ENCODE measurements around the gene CDC37L1. TPM values are rescaled to one million over a fixed set of nuclear protein-coding genes. Genes with fewer than 3 reads are reported as not detected.

CDC37L1 gene
- total and polyA plus RNA-seq, 9 of the 15 experiments (the other 6 are each of a cell fraction or from before 2014, with no cell fraction given), result 1.5 to 7.9 (median 6.0) TPM

DNA sequence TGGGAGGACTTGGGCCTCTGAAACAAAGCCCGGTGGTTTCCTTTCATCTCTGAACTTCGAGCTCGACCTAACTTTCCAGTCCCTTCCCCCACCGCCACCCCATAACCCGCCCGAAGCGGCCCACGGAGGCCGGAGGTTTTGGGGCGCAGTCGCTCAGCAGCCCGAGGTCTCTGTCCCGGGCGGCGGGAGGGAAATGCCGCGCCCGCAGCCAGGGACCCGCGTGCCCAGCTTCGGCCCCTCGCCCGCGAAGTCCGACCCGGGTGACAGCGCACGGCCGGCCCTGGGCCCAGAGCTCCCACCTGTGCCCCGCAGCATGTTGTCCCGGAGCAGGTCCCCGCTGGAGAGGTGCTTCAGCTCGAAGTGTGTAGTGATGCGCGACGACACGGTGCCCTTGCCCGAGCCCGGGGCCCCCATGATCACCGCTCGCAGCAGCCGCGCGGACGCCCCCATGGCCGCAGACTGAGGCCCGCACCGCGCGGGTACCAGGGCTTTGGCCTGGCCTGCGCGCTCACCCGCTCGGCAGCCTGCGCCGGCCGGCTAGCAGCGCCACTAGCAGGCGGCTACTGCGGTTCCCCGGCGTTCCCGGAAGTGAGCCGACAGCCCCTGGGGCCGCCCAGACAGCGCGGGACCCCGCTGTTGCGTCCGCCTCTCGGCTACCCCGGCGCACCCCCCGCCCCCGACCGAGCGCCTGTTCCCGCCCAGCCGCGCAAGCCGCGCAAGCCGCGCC is 61.4 kb downstream of the CDC37L1 start, which contains the start of gene AK3 (continued):
- TF ChIP-seq, protein P1, sequence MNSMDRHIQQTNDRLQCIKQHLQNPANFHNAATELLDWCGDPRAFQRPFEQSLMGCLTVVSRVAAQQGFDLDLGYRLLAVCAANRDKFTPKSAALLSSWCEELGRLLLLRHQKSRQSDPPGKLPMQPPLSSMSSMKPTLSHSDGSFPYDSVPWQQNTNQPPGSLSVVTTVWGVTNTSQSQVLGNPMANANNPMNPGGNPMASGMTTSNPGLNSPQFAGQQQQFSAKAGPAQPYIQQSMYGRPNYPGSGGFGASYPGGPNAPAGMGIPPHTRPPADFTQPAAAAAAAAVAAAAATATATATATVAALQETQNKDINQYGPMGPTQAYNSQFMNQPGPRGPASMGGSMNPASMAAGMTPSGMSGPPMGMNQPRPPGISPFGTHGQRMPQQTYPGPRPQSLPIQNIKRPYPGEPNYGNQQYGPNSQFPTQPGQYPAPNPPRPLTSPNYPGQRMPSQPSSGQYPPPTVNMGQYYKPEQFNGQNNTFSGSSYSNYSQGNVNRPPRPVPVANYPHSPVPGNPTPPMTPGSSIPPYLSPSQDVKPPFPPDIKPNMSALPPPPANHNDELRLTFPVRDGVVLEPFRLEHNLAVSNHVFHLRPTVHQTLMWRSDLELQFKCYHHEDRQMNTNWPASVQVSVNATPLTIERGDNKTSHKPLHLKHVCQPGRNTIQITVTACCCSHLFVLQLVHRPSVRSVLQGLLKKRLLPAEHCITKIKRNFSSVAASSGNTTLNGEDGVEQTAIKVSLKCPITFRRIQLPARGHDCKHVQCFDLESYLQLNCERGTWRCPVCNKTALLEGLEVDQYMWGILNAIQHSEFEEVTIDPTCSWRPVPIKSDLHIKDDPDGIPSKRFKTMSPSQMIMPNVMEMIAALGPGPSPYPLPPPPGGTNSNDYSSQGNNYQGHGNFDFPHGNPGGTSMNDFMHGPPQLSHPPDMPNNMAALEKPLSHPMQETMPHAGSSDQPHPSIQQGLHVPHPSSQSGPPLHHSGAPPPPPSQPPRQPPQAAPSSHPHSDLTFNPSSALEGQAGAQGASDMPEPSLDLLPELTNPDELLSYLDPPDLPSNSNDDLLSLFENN (IDR thresholded peaks at IDR 0.05; ENCODE audit: low read depth in 2 of 2, low read length in 2 of 2), result 0 out of 4 replicates have a peak, but pooled peaks of 1 of the 2 experiments have one; percentile 27
- peak; percentile 94 for TF ChIP-seq POLR2G (IDR thresholded peaks at IDR 0.05; ENCODE audit: low read depth, low read length)
- TF ChIP-seq, protein P2, sequence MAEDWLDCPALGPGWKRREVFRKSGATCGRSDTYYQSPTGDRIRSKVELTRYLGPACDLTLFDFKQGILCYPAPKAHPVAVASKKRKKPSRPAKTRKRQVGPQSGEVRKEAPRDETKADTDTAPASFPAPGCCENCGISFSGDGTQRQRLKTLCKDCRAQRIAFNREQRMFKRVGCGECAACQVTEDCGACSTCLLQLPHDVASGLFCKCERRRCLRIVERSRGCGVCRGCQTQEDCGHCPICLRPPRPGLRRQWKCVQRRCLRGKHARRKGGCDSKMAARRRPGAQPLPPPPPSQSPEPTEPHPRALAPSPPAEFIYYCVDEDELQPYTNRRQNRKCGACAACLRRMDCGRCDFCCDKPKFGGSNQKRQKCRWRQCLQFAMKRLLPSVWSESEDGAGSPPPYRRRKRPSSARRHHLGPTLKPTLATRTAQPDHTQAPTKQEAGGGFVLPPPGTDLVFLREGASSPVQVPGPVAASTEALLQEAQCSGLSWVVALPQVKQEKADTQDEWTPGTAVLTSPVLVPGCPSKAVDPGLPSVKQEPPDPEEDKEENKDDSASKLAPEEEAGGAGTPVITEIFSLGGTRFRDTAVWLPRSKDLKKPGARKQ (CRISPR knock-in tag; IDR thresholded peaks at IDR 0.05), result no peak
- TF ChIP-seq ERF (CRISPR knock-in tag; IDR thresholded peaks at IDR 0.05), result peak; percentile 83; the same call in 1 of the 2 replicates
- TF ChIP-seq, protein P3, sequence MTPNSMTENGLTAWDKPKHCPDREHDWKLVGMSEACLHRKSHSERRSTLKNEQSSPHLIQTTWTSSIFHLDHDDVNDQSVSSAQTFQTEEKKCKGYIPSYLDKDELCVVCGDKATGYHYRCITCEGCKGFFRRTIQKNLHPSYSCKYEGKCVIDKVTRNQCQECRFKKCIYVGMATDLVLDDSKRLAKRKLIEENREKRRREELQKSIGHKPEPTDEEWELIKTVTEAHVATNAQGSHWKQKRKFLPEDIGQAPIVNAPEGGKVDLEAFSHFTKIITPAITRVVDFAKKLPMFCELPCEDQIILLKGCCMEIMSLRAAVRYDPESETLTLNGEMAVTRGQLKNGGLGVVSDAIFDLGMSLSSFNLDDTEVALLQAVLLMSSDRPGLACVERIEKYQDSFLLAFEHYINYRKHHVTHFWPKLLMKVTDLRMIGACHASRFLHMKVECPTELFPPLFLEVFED (CRISPR knock-in tag; conservative IDR thresholded peaks at IDR 0.05), result no peak
- TF ChIP-seq HNRNPUL1 (IDR thresholded peaks at IDR 0.05; ENCODE audit: low read length), result no peak
- no peak for TF ChIP-seq MBD2 (IDR thresholded peaks at IDR 0.05; ENCODE audit: borderline replicate concordance, low read depth)
- TF ChIP-seq, protein P4, sequence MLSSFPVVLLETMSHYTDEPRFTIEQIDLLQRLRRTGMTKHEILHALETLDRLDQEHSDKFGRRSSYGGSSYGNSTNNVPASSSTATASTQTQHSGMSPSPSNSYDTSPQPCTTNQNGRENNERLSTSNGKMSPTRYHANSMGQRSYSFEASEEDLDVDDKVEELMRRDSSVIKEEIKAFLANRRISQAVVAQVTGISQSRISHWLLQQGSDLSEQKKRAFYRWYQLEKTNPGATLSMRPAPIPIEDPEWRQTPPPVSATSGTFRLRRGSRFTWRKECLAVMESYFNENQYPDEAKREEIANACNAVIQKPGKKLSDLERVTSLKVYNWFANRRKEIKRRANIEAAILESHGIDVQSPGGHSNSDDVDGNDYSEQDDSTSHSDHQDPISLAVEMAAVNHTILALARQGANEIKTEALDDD (IDR thresholded peaks at IDR 0.05), result no peak
- no peak for TF ChIP-seq NR2C2 (CRISPR knock-in tag; IDR thresholded peaks at IDR 0.05)
- no peak for TF ChIP-seq NR2C2 (tag; IDR thresholded peaks at IDR 0.05)
- TF ChIP-seq PRPF4 (IDR thresholded peaks at IDR 0.05; ENCODE audit: insufficient read depth, low read depth, low read length, poor library complexity, severe bottlenecking), result no peak
- TF ChIP-seq, protein P5, sequence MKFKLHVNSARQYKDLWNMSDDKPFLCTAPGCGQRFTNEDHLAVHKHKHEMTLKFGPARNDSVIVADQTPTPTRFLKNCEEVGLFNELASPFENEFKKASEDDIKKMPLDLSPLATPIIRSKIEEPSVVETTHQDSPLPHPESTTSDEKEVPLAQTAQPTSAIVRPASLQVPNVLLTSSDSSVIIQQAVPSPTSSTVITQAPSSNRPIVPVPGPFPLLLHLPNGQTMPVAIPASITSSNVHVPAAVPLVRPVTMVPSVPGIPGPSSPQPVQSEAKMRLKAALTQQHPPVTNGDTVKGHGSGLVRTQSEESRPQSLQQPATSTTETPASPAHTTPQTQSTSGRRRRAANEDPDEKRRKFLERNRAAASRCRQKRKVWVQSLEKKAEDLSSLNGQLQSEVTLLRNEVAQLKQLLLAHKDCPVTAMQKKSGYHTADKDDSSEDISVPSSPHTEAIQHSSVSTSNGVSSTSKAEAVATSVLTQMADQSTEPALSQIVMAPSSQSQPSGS (CRISPR knock-in tag; IDR thresholded peaks at IDR 0.05), result no peak
- TF ChIP-seq, protein P6, sequence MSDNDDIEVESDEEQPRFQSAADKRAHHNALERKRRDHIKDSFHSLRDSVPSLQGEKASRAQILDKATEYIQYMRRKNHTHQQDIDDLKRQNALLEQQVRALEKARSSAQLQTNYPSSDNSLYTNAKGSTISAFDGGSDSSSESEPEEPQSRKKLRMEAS (CRISPR knock-in tag; IDR thresholded peaks at IDR 0.05), result peak; percentile 80
- TF ChIP-seq ZNF830 (CRISPR knock-in tag; IDR thresholded peaks at IDR 0.05), result no peak
- no peak for TF ChIP-seq DIDO1 (tag; IDR thresholded peaks at IDR 0.05; ENCODE audit: low read depth)
- no peak for TF ChIP-seq NCOA2 (IDR thresholded peaks at IDR 0.05; ENCODE audit: partially characterized antibody in 2 of 2)
- no peak for TF ChIP-seq GTF2F1 (IDR thresholded peaks at IDR 0.05; ENCODE audit: low read depth, low read length)
